IMR-90 (cell line): ENCODE measurements around the gene PRKAG2. TPM values are rescaled to one million over a fixed set of nuclear protein-coding genes. Genes with fewer than 3 reads are reported as not detected.

Source experiments
- ATAC-seq: fragments of 200-7000 bp; cut with Tn5 transposase; 2 replicates; pipeline ENCODE4 v1.9.1; 2020; ENCODE audit warnings: low read depth, mild to moderate bottlenecking, moderate library complexity
- BruUV-seq: library from RNA; stranded (reverse); fragments of 400-500 nt; replicated peaks from 2 replicates; lab custom pipeline; 2021; lab: Mats Ljungman, UMichigan
- CTCF ChIA-PET: fragments of 300-600 bp; formaldehyde crosslinking; extraction: SDS; loops from one replicate; lab custom pipeline; 2021; ENCODE audit warnings: antibody characterized with exemption; lab: Yijun Ruan, JAX
- POLR2A ChIA-PET: fragments of 300-600 bp; sonication (Branson Sonifier 250); formaldehyde crosslinking; loops from one replicate; lab custom pipeline; 2022; ENCODE audit warnings: antibody characterized with exemption; ENCODE audit not compliant: unreplicated experiment; lab: Charles Lee
- DNase-seq: peaks from one replicate; pipeline ENCODE4 v3.0.0; 2013
- H2AFZ ChIP-seq: replicated peaks from 2 replicates; pipeline ENCODE3; 2013; ENCODE audit warnings: low read length, mild to moderate bottlenecking; ENCODE audit not compliant: poor library complexity
- H2AK5ac ChIP-seq: 2 replicates; pipeline ENCODE4 v1.6.1; 2013; ENCODE audit warnings: low read depth, low read length, inconsistent platforms
- H2AK9ac ChIP-seq: replicated peaks from 2 replicates; pipeline ENCODE3; 2013; ENCODE audit warnings: mild to moderate bottlenecking, low read depth, low read length, moderate library complexity; ENCODE audit not compliant: poor library complexity
- H2BK120ac ChIP-seq: 2 replicates; pipeline ENCODE4 v1.6.1; 2013; ENCODE audit warnings: low read depth, low read length, inconsistent platforms
- H2BK15ac ChIP-seq: 3 replicates; pipeline ENCODE4 v1.6.1; 2013; ENCODE audit warnings: low read depth, low read length, inconsistent platforms
- H2BK20ac ChIP-seq: 2 replicates; pipeline ENCODE4 v1.6.1; 2013; ENCODE audit warnings: low read depth, mild to moderate bottlenecking, inconsistent platforms, low read length, moderate library complexity
- H2BK5ac ChIP-seq: 2 replicates; pipeline ENCODE4 v1.6.1; 2013; ENCODE audit warnings: mild to moderate bottlenecking, low read depth, low read length, inconsistent platforms; ENCODE audit not compliant: poor library complexity, severe bottlenecking
- H3K14ac ChIP-seq: replicated peaks from 2 replicates; pipeline ENCODE4 v1.6.1; 2013; ENCODE audit warnings: low read depth, low read length, inconsistent platforms
- H3K18ac ChIP-seq: 2 replicates; pipeline ENCODE4 v1.6.1; 2013; ENCODE audit warnings: low read depth, low read length, control low read depth
- H3K23ac ChIP-seq: 2 replicates; pipeline ENCODE4 v1.6.1; 2013; ENCODE audit warnings: low read depth, low read length, inconsistent platforms
- H3K27ac ChIP-seq: 2 replicates; pipeline ENCODE4 v1.5.1; 2013; ENCODE audit warnings: mild to moderate bottlenecking, control low read depth, low read length; ENCODE audit not compliant: insufficient read depth
- H3K27me3 ChIP-seq: 2 replicates; pipeline ENCODE4 v1.6.1; 2013; ENCODE audit warnings: low read length; ENCODE audit not compliant: control insufficient read depth, insufficient read depth
- H3K36me3 ChIP-seq: 2 replicates; pipeline ENCODE4 v1.6.1; 2013; ENCODE audit warnings: low read length, mixed read lengths; ENCODE audit not compliant: control insufficient read depth, insufficient read depth
- H3K4ac ChIP-seq: 2 replicates; pipeline ENCODE4 v1.6.1; 2013; ENCODE audit warnings: low read depth, low read length, inconsistent platforms
- H3K4me1 ChIP-seq: 2 replicates; pipeline ENCODE4 v1.6.1; 2013; ENCODE audit warnings: low read length, mixed read lengths; ENCODE audit not compliant: control insufficient read depth, insufficient read depth
- H3K4me2 ChIP-seq: 2 replicates; pipeline ENCODE4 v1.6.1; 2013; ENCODE audit warnings: low read depth, mild to moderate bottlenecking, control low read depth, low read length, moderate library complexity
- H3K4me3 ChIP-seq: 2 replicates; pipeline ENCODE4 v1.5.1; 2013; ENCODE audit warnings: low read depth, mild to moderate bottlenecking, control low read depth, low read length, moderate library complexity; ENCODE audit not compliant: insufficient read depth
- H3K56ac ChIP-seq: 2 replicates; pipeline ENCODE4 v1.6.1; 2013; ENCODE audit warnings: low read length, inconsistent platforms; ENCODE audit not compliant: insufficient read depth; ENCODE audit errors: extremely low read depth
- H3K79me1 ChIP-seq, 2 experiments: 2 replicates each; pipeline ENCODE4 v1.6.1; 2013; ENCODE audit warnings: low read length in 2 of 2, inconsistent platforms in 1 of 2, low read depth in 1 of 2
- H3K9ac ChIP-seq: 2 replicates; pipeline ENCODE4 v1.6.1; 2013; ENCODE audit warnings: low read depth, low read length, control low read depth
- H3K9me1 ChIP-seq: 2 replicates; pipeline ENCODE4 v1.6.1; 2013; ENCODE audit warnings: low read length, inconsistent platforms; ENCODE audit not compliant: insufficient read depth
- H3K9me3 ChIP-seq: 2 replicates; pipeline ENCODE4 v1.6.1; 2013; ENCODE audit warnings: low read length; ENCODE audit not compliant: control insufficient read depth, insufficient read depth
- H4K20me1 ChIP-seq: 2 replicates; pipeline ENCODE4 v1.6.1; 2013; ENCODE audit warnings: low read length, inconsistent platforms; ENCODE audit not compliant: insufficient read depth
- H4K5ac ChIP-seq: 2 replicates; pipeline ENCODE4 v1.6.1; 2013; ENCODE audit warnings: mild to moderate bottlenecking, low read depth, low read length, control low read depth
- H4K8ac ChIP-seq, 2 experiments: 2 replicates each; pipeline ENCODE4 v1.6.1; 2013; ENCODE audit warnings: low read depth in 2 of 2, low read length in 2 of 2, control low read depth in 1 of 2, inconsistent platforms in 1 of 2
- H4K91ac ChIP-seq: 2 replicates; pipeline ENCODE4 v1.6.1; 2013; ENCODE audit warnings: low read depth, low read length, inconsistent platforms; ENCODE audit not compliant: insufficient read depth
- BHLHE40 ChIP-seq: fragments of 150-350 bp; IDR thresholded peaks from 2 replicates; pipeline ENCODE4 v1.6.1; 2016; ENCODE audit warnings: mild to moderate bottlenecking, low read depth, low read length
- CEBPB ChIP-seq: IDR thresholded peaks from 2 replicates; pipeline ENCODE4 v1.6.1; 2012; ENCODE audit warnings: low read depth, low read length, improper control_type of control experiment
- FOS ChIP-seq: fragments of 150-350 bp; IDR thresholded peaks from 2 replicates; pipeline ENCODE4 v1.6.1; 2016; ENCODE audit warnings: low read depth, low read length
- MAZ ChIP-seq: IDR thresholded peaks from 2 replicates; pipeline ENCODE4 v1.6.1; 2012; ENCODE audit warnings: low read depth, mild to moderate bottlenecking, low read length, improper control_type of control experiment, moderate library complexity, borderline replicate concordance
- MXI1 ChIP-seq: IDR thresholded peaks from 2 replicates; pipeline ENCODE4 v1.6.1; 2012; ENCODE audit warnings: low read depth, mild to moderate bottlenecking, low read length, moderate library complexity, borderline replicate concordance
- NFE2L2 ChIP-seq: fragments of 150-350 bp; IDR thresholded peaks from 2 replicates; pipeline ENCODE4 v1.6.1; 2016; ENCODE audit warnings: low read depth, mild to moderate bottlenecking, low read length
- POLR2A ChIP-seq: IDR thresholded peaks from 2 replicates; pipeline ENCODE4 v1.6.1; 2012; ENCODE audit warnings: mild to moderate bottlenecking, low read depth, low read length
- RAD21 ChIP-seq: IDR thresholded peaks from 2 replicates; pipeline ENCODE4 v1.6.1; 2012; ENCODE audit warnings: low read length, improper control_type of control experiment
- RCOR1 ChIP-seq: IDR thresholded peaks from 2 replicates; pipeline ENCODE4 v1.6.1; 2012; ENCODE audit warnings: mild to moderate bottlenecking, low read length, improper control_type of control experiment; ENCODE audit not compliant: insufficient replicate concordance
- RFX5 ChIP-seq: IDR thresholded peaks from 2 replicates; pipeline ENCODE4 v1.8.0; 2012; ENCODE audit warnings: low read depth, mild to moderate bottlenecking, low read length, moderate library complexity
- WGBS, 2 experiments: methylation state at CpG; one replicate each; pipeline versions ENCODE4 v1.1.5 to v1.1.7; 2013; ENCODE audit warnings: missing lambda C conversion rate in 2 of 2; ENCODE audit not compliant: insufficient read length in 1 of 2; ENCODE audit errors: extremely low coverage in 2 of 2; 5-methylcytosine and 5-hydroxymethylcytosine counted together
- dilution Hi-C: fragments of 300-500 bp; cut with HindIII; formaldehyde crosslinking; loops from one replicate; pipeline ENCODE4 v1.14.3; 2018; ENCODE audit warnings: low sequenced_read_pairs; ENCODE audit not compliant: unreplicated experiment
- in situ Hi-C: fragments of 300-500 bp; cut with MboI; formaldehyde crosslinking; loops from 3 replicates; pipeline ENCODE4 v1.14.3; 2019; ENCODE audit warnings: low sequenced_read_pairs, inconsistent platforms, mixed read lengths
- intact Hi-C: fragments of 100-400 bp; cut with micrococcal nuclease; formaldehyde crosslinking; loops from 2 replicates; pipeline ENCODE4 v1.10.0; 2022
- polyA plus RNA-seq, 3 experiments: library from polyadenylated mRNA; depleted of rRNA; stranded (reverse); fragments of >200 nt; gene quantifications; 2 replicates each; pipeline ENCODE4 v1.2.3, GENCODE V29; 2012; ENCODE audit warnings: low replicate concordance in 1 of 3
- total RNA-seq: library from RNA; depleted of rRNA; stranded (reverse); fragments of >200 nt; gene quantifications from 2 replicates; pipeline ENCODE4 v1.2.3, GENCODE V29; 2012
- TF ChIP-seq, protein P1 (sequence below): fragments of 150-350 bp; IDR thresholded peaks from 2 replicates; pipeline ENCODE4 v1.6.1; 2016; ENCODE audit warnings: low read depth, mild to moderate bottlenecking, low read length, moderate library complexity, borderline replicate concordance

Gene PRKAG2
- total and polyA plus RNA-seq, 2 of the 4 experiments (the other 2 are of a cell fraction), result 15.4 to 21.6 TPM

DNA sequence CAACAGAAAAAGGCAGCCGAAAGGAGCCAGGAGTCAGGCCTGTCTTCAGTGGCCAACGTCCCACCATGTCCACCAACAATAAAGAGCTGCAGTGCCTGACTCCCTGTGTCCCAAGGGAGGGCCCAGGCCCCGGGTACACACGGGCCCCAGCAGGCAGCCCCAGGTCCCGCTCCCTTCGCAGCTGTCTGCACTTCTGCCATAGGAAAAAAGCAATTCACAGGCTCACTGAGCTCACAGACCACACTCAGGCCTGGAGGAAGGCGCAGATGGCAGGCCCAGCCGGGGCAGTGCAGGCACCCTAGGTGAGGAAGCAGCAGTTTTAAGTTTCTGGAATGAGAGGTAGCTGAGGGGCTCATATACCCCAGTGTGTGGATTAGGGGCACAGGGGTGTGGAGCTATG, 100.5 kb downstream of the PRKAG2 start:
- in situ Hi-C loops, result no loop called here
- Histone ChIP-seq H4K91ac (no peak overlapping the region), H3K4ac (no peak overlapping the region), H4K20me1 (no peaks in the 10 kb centered on the region), H3K79me1 (no peaks in the 10 kb centered on the region), H3K27me3 (peaks cover 71% of the 10 kb centered on the region), H3K56ac (no peak overlapping the region), H3K27ac (no peak overlapping the region), H3K36me3 (no peaks in the 10 kb centered on the region), H2BK20ac (no peak overlapping the region), H3K4me2 (no peak overlapping the region), H2BK5ac (no peak overlapping the region), H3K9me3 (peaks cover 10% of the 10 kb centered on the region), H4K8ac (no peak overlapping the region), H3K9ac (no peak overlapping the region), H3K14ac (no peak overlapping the region), H2BK120ac (no peak overlapping the region), H4K5ac (no peak overlapping the region), H3K4me1 (no peaks in the 10 kb centered on the region), H2AFZ (no peak overlapping the region), H3K4me3 (no peak overlapping the region), H2AK5ac (no peak overlapping the region), H3K18ac (no peak overlapping the region), H2AK9ac (no peak overlapping the region), H2BK15ac (no peak overlapping the region), H3K9me1 (0 out of 2 replicates have a peak, but pooled peaks cover 3% of the 10 kb centered on the region), H3K23ac (no peak overlapping the region)
- DNase-seq, result no peak
- dilution Hi-C loops, result no loop called here
- BruUV-seq, result no TSS peak
- 69% methylated on average over 3 of the region's 8 CpGs; no CpG with 5 or more reads in 1 of the 2 experiments for whole genome bisulfite sequencing, 2 experiments
- no peak for TF ChIP-seq MXI1
- TF ChIP-seq RAD21, result no peak
- no peak for TF ChIP-seq BHLHE40
- no peak for TF ChIP-seq POLR2A
- no peak for TF ChIP-seq RCOR1
- no peak for TF ChIP-seq MAZ
- TF ChIP-seq RFX5, result no peak
- TF ChIP-seq CEBPB, result no peak
- TF ChIP-seq NFE2L2, result no peak
- no peak for TF ChIP-seq FOS
- TF ChIP-seq, protein P1, sequence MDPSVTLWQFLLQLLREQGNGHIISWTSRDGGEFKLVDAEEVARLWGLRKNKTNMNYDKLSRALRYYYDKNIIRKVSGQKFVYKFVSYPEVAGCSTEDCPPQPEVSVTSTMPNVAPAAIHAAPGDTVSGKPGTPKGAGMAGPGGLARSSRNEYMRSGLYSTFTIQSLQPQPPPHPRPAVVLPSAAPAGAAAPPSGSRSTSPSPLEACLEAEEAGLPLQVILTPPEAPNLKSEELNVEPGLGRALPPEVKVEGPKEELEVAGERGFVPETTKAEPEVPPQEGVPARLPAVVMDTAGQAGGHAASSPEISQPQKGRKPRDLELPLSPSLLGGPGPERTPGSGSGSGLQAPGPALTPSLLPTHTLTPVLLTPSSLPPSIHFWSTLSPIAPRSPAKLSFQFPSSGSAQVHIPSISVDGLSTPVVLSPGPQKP, result no peak
- ChIA-PET CTCF (no interaction called here), POLR2A (no interaction called here)
- intact Hi-C loops, result no loop called here
- no peak for ATAC-seq
